K562 (cell line): ENCODE data around the gene CFAP58. TPM values are rescaled to one million over a fixed set of nuclear protein-coding genes. Genes with fewer than 3 reads are reported as not detected.

ENCODE experiments used
- ATAC-seq: fragments of 200-7000 bp; cut with Tn5 transposase; 3 replicates; pipeline ENCODE4 v1.9.1; 2020; ENCODE audit warnings: moderate library complexity
- BruUV-seq: library from RNA; stranded (reverse); fragments of 400-500 nt; replicated peaks from 2 replicates; lab custom pipeline; 2021; lab: Mats Ljungman, UMichigan
- CTCF ChIA-PET: fragments of 300-600 bp; formaldehyde crosslinking; extraction: SDS; loops from one replicate; lab custom pipeline; 2021; ENCODE audit warnings: low intra/inter-chr PET ratio; lab: Yijun Ruan, JAX
- POLR2A ChIA-PET: fragments of 300-600, 350-650 bp; sonication (Branson Sonifier 250); formaldehyde crosslinking; extraction: SDS; loops from one replicate; lab custom pipeline; 2021; ENCODE audit warnings: antibody characterized with exemption, inconsistent platforms; lab: Yijun Ruan, JAX
- DNase-seq, 4 experiments: peaks; one replicate each; pipeline versions ENCODE4 v3.0.0 to v3.0.0-alpha.2; 2011 to 2018; ENCODE audit warnings: low spot score in 3 of 4, mixed read lengths in 3 of 4; ENCODE audit errors: extremely low read depth in 1 of 4
- FAIRE-seq: peaks from 2 replicates; lab custom pipeline; 2011; peaks lifted over from hg19 to GRCh38; lab: Jason Lieb, UNC
- H2AFZ ChIP-seq: 2 replicates; pipeline ENCODE4 v1.6.0; 2011; ENCODE audit warnings: low read depth, low read length, control low read depth, inconsistent platforms
- H3K27ac ChIP-seq: fragments of 200-600 bp; 3 replicates; pipeline ENCODE4 v1.8.0; 2011; ENCODE audit warnings: low read depth, mild to moderate bottlenecking, control low read depth, inconsistent platforms, low read length, moderate library complexity, mixed read lengths; ENCODE audit errors: extremely low read depth
- H3K27me3 ChIP-seq, 2 experiments: fragments of 300-600 bp in 1 of 2; 2 replicates in 1 of 2; 3 replicates in 1 of 2; pipeline versions ENCODE4 v1.6.0 to v1.8.0; 2011; ENCODE audit warnings: inconsistent platforms in 2 of 2, low read length in 2 of 2, mild to moderate bottlenecking in 1 of 2, mixed read lengths in 1 of 2, moderate library complexity in 1 of 2; ENCODE audit not compliant: control insufficient read depth in 2 of 2, insufficient read depth in 2 of 2
- H3K36me3 ChIP-seq: fragments of 300-600 bp; 3 replicates; pipeline ENCODE4 v1.8.0; 2011; ENCODE audit warnings: mild to moderate bottlenecking, low read length, inconsistent platforms; ENCODE audit not compliant: control insufficient read depth, insufficient read depth
- H3K4me1 ChIP-seq, 2 experiments: fragments of 200-600 bp in 1 of 2; replicated peaks in 1 of 2; 2 replicates in 1 of 2; 3 replicates in 1 of 2; pipeline versions ENCODE4 v1.5.1 to v1.8.0; 2011; ENCODE audit warnings: inconsistent platforms in 2 of 2, low read length in 2 of 2, mild to moderate bottlenecking in 1 of 2, mixed read lengths in 1 of 2, moderate library complexity in 1 of 2; ENCODE audit not compliant: control insufficient read depth in 2 of 2, insufficient read depth in 2 of 2
- H3K4me2 ChIP-seq: 2 replicates; pipeline ENCODE4 v1.6.1; 2011; ENCODE audit warnings: low read length, control low read depth, inconsistent platforms, mixed read lengths; ENCODE audit not compliant: insufficient read depth
- H3K4me3 ChIP-seq: fragments of 200-600 bp; sonication (generic), shearing (Covaris generic); 2 replicates; pipeline ENCODE4 v1.5.1; 2016; ENCODE audit warnings: control low read depth, inconsistent platforms
- H3K79me2 ChIP-seq: fragments of 200-600 bp; 3 replicates; pipeline ENCODE4 v1.8.0; 2011; ENCODE audit warnings: low read length, inconsistent platforms; ENCODE audit not compliant: control insufficient read depth, insufficient read depth
- H3K9ac ChIP-seq, 2 experiments: 2 replicates each; pipeline versions ENCODE4 v1.6.0 to v1.6.1; 2011; ENCODE audit warnings: low read depth in 2 of 2, low read length in 2 of 2, control low read depth in 1 of 2, inconsistent platforms in 1 of 2, mild to moderate bottlenecking in 1 of 2, mixed read lengths in 1 of 2; ENCODE audit not compliant: insufficient read depth in 1 of 2
- H3K9me1 ChIP-seq: one replicate; pipeline ENCODE4 v1.6.0; 2011; ENCODE audit warnings: inconsistent platforms, mild to moderate bottlenecking, low read length, moderate library complexity; ENCODE audit not compliant: control insufficient read depth, insufficient read depth
- H3K9me3 ChIP-seq: replicated peaks from 2 replicates; pipeline ENCODE4 v1.5.1; 2011; ENCODE audit warnings: low read depth, low read length, inconsistent platforms; ENCODE audit not compliant: control insufficient read depth, insufficient read depth
- H4K20me1 ChIP-seq: replicated peaks from 2 replicates; pipeline ENCODE4 v1.6.1; 2011; ENCODE audit warnings: low read length, inconsistent platforms, mixed read lengths; ENCODE audit not compliant: control insufficient read depth, insufficient read depth
- ARHGAP35 ChIP-seq: fragments of 450-650 bp; IDR thresholded peaks from 2 replicates; pipeline ENCODE4 v1.6.1; 2018; ENCODE audit not compliant: partially characterized antibody
- CGGBP1 ChIP-seq: fragments of 250-450 bp; sonication (Bioruptor Pico); IDR thresholded peaks from 2 replicates; pipeline ENCODE4 v1.9.0; 2021; ENCODE audit warnings: mild to moderate bottlenecking
- DMBX1 ChIP-seq: fragments of 250-450 bp; sonication (Bioruptor Pico); IDR thresholded peaks from 2 replicates; pipeline ENCODE4 v1.8.0; 2022; ENCODE audit warnings: inconsistent platforms, mild to moderate bottlenecking, moderate library complexity, borderline replicate concordance
- ELF4 ChIP-seq: fragments of 450-650 bp; formaldehyde crosslinking; IDR thresholded peaks from 2 replicates; pipeline ENCODE4 v1.4.0; 2022; ENCODE audit warnings: missing genetic modification characterization
- ILF3 ChIP-seq: fragments of 450-650 bp; IDR thresholded peaks from 2 replicates; pipeline ENCODE4 v1.6.1; 2018; ENCODE audit warnings: antibody characterized with exemption, mild to moderate bottlenecking, moderate library complexity, borderline replicate concordance
- KAT8 ChIP-seq: fragments of 450-650 bp; IDR thresholded peaks from 2 replicates; pipeline ENCODE4 v1.6.1; 2016; ENCODE audit warnings: low read depth, mild to moderate bottlenecking
- KDM4B ChIP-seq, 2 experiments: fragments of 450-650 bp in 1 of 2; sonication (generic) in 1 of 2; IDR thresholded peaks; 2 replicates each; pipeline ENCODE4 v1.6.1; 2016 to 2017; ENCODE audit warnings: borderline replicate concordance in 2 of 2, antibody characterized with exemption in 1 of 2, low read depth in 1 of 2, mild to moderate bottlenecking in 1 of 2
- SLC30A9 ChIP-seq: fragments of 250-450 bp; sonication (Bioruptor Pico); IDR thresholded peaks from 2 replicates; pipeline ENCODE4 v1.8.0; 2022; ENCODE audit warnings: mild to moderate bottlenecking, moderate library complexity
- YY1 ChIP-seq, 3 experiments: IDR thresholded peaks; 2 replicates each; pipeline ENCODE4 v1.6.1; 2011; ENCODE audit warnings: low read length in 2 of 3, mild to moderate bottlenecking in 2 of 3, moderate library complexity in 2 of 3, borderline replicate concordance in 1 of 3, control low read depth in 1 of 3, low read depth in 1 of 3; ENCODE audit not compliant: insufficient read depth in 3 of 3, insufficient replicate concordance in 2 of 3, control insufficient read depth in 1 of 3, insufficient read length in 1 of 3; ENCODE audit errors: extremely low read depth in 1 of 3
- ZNF311 ChIP-seq: fragments of 250-450 bp; sonication (Bioruptor Pico); IDR thresholded peaks from 2 replicates; pipeline ENCODE4 v1.4.0; 2020; ENCODE audit warnings: mild to moderate bottlenecking, moderate library complexity
- ZNF830 ChIP-seq: fragments of 250-450 bp; sonication (Bioruptor Pico); IDR thresholded peaks from 2 replicates; pipeline ENCODE4 v1.5.0; 2021; ENCODE audit warnings: mild to moderate bottlenecking
- WGBS: fragments of 100-300 bp; shearing (Covaris generic); methylation state at CpG from one replicate; pipeline ENCODE4 v1.1.6; 2016; ENCODE audit warnings: low coverage, mixed read lengths; ENCODE audit not compliant: insufficient coverage; ENCODE audit errors: missing lambda C conversion rate; 5-methylcytosine and 5-hydroxymethylcytosine counted together
- in situ Hi-C: fragments of 300-500 bp; cut with MboI; formaldehyde crosslinking; loops from 4 replicates; pipeline ENCODE4 v1.15.0; 2018; ENCODE audit warnings: inconsistent platforms, mixed read lengths
- intact Hi-C: fragments of 100-400 bp; cut with micrococcal nuclease; formaldehyde crosslinking; loops from 2 replicates; pipeline ENCODE4 v1.14.2; 2022
- polyA plus RNA-seq, 8 experiments: library from polyadenylated mRNA; depleted of rRNA in 4 of 8; stranded (reverse) in 5 of 8; unstranded in 3 of 8; fragments of >200 nt; fragmentation: Nextera tagmentation in 2 of 8; fragmentation: Illumina TruSeq in 1 of 8; extraction: Ambion mirVana in 2 of 8; extraction: Trizol in 1 of 8; gene quantifications; 2 replicates each; pipeline versions ENCODE4 v1.2.1 to v1.2.3, GENCODE V29; 2011 to 2014; ENCODE audit warnings: inconsistent platforms in 1 of 8, missing spikeins in 1 of 8
- total RNA-seq, 7 experiments: library from RNA; depleted of rRNA in 6 of 7; stranded (reverse); fragments of >200 nt in 6 of 7; fragmentation: Illumina TruSeq in 2 of 7; extraction: Trizol in 2 of 7; gene quantifications; 2 replicates each; pipeline versions ENCODE4 v1.2.1 to v1.2.3, GENCODE V29; 2011 to 2021; ENCODE audit warnings: low replicate concordance in 1 of 7
- TF ChIP-seq, protein P1 (sequence below), 2 experiments: fragments of 450-650 bp; IDR thresholded peaks; 2 replicates each; pipeline ENCODE4 v1.6.1; 2018; ENCODE audit warnings: mild to moderate bottlenecking in 2 of 2, low read depth in 1 of 2; ENCODE audit not compliant: partially characterized antibody in 2 of 2

CFAP58 gene
- total and polyA plus RNA-seq, 9 of the 15 experiments (the other 6 are each of a cell fraction or from before 2014, with no cell fraction given), result 0.08 to 2.0 (median 0.71) TPM

GRCh38 chr10:104374591-104374990 lies 21.0 kb downstream of the CFAP58 start:
- in situ Hi-C loops, result no loop called here
- DNase-seq (no peak), FAIRE-seq (no peak), ATAC-seq (no peak)
- Histone ChIP-seq H3K4me3 (no peak overlapping the region), H3K9ac (no peak overlapping the region), H4K20me1 (no peaks in the 10 kb centered on the region), H3K4me1 (no peaks in the 10 kb centered on the region), H3K4me2 (no peak overlapping the region), H3K79me2 (no peaks in the 10 kb centered on the region), H3K9me1 (no peaks in the 10 kb centered on the region), H3K36me3 (no peaks in the 10 kb centered on the region), H3K27me3 (no peaks in the 10 kb centered on the region; a peak in 1 of 5 replicates), H3K27ac (no peak overlapping the region), H3K9me3 (no peaks in the 10 kb centered on the region), H2AFZ (no peak overlapping the region)
- CTCF ChIA-PET, result interaction anchor here (0.6 kb wide), 1 partner anchor 85 kb away, joined by 3 read pairs; no protein-coding TSS in a partner anchor
- WGBS, result 0% methylated on average over 1 of the region's 1 CpG
- intact Hi-C loops, result no loop called here
- POLR2A ChIA-PET, result no interaction called here
- no TSS peak for BruUV-seq
- TF ChIP-seq ELF4 (CRISPR knock-in tag) (no peak), KAT8 (no peak), SLC30A9 (CRISPR knock-in tag) (no peak), ZNF311 (CRISPR knock-in tag) (no peak), ILF3 (no peak), ARHGAP35 (no peak), YY1 (IDR thresholded peaks at IDR 0.05; ENCODE audit: borderline replicate concordance in 1 of 3, control insufficient read depth in 1 of 3, extremely low read depth in 1 of 3, insufficient read depth in 3 of 3, insufficient read length in 1 of 3, insufficient replicate concordance in 2 of 3, low read depth in 1 of 3, low read length in 2 of 3) (no peak), ZNF830 (no peak), DMBX1 (no peak), CGGBP1 (CRISPR knock-in tag) (no peak), KDM4B (IDR thresholded peaks at IDR 0.05; ENCODE audit: borderline replicate concordance in 2 of 2, low read depth in 1 of 2) (no peak)
- TF ChIP-seq, protein P1, sequence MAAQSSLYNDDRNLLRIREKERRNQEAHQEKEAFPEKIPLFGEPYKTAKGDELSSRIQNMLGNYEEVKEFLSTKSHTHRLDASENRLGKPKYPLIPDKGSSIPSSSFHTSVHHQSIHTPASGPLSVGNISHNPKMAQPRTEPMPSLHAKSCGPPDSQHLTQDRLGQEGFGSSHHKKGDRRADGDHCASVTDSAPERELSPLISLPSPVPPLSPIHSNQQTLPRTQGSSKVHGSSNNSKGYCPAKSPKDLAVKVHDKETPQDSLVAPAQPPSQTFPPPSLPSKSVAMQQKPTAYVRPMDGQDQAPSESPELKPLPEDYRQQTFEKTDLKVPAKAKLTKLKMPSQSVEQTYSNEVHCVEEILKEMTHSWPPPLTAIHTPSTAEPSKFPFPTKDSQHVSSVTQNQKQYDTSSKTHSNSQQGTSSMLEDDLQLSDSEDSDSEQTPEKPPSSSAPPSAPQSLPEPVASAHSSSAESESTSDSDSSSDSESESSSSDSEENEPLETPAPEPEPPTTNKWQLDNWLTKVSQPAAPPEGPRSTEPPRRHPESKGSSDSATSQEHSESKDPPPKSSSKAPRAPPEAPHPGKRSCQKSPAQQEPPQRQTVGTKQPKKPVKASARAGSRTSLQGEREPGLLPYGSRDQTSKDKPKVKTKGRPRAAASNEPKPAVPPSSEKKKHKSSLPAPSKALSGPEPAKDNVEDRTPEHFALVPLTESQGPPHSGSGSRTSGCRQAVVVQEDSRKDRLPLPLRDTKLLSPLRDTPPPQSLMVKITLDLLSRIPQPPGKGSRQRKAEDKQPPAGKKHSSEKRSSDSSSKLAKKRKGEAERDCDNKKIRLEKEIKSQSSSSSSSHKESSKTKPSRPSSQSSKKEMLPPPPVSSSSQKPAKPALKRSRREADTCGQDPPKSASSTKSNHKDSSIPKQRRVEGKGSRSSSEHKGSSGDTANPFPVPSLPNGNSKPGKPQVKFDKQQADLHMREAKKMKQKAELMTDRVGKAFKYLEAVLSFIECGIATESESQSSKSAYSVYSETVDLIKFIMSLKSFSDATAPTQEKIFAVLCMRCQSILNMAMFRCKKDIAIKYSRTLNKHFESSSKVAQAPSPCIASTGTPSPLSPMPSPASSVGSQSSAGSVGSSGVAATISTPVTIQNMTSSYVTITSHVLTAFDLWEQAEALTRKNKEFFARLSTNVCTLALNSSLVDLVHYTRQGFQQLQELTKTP (IDR thresholded peaks at IDR 0.05; ENCODE audit: low read depth in 1 of 2, partially characterized antibody in 2 of 2), result no peak
